Sigmoid colon (tissue), 3 donors: Measurements from ENCODE around the gene TMEM247.

ENCODE experiments used
- CTCF ChIP-seq, 4 experiments: fragments of 450-650 bp in 3 of 4; fragments of 200-600 bp in 1 of 4; IDR thresholded peaks; one replicate each; pipeline ENCODE4 v1.5.1; 2016 to 2019; ENCODE audit warnings: antibody characterized with exemption in 4 of 4, mild to moderate bottlenecking in 3 of 4, moderate library complexity in 2 of 4
- POLR2A ChIP-seq, 2 donors: fragments of 450-650 bp; IDR thresholded peaks; one replicate each; pipeline ENCODE4 v1.6.1; 2016; ENCODE audit warnings: antibody characterized with exemption in 2 of 2, mild to moderate bottlenecking in 2 of 2, moderate library complexity in 2 of 2

- TF ChIP-seq POLR2A (IDR thresholded peaks at IDR 0.05), result no peak
- no peak for TF ChIP-seq CTCF (IDR thresholded peaks at IDR 0.05)
These were observed 43.5 kb upstream of the TMEM247 start for GRCh38 chr2:46435796-46436360.
